ENCODE measurements around the gene GAS5. TPM values are rescaled to one million over a fixed set of nuclear protein-coding genes. Genes with fewer than 3 reads are reported as not detected.

The GAS5 gene
- total RNA-seq, 2 experiments from 2014 or later, result 901 to 1,026 TPM

DNA sequence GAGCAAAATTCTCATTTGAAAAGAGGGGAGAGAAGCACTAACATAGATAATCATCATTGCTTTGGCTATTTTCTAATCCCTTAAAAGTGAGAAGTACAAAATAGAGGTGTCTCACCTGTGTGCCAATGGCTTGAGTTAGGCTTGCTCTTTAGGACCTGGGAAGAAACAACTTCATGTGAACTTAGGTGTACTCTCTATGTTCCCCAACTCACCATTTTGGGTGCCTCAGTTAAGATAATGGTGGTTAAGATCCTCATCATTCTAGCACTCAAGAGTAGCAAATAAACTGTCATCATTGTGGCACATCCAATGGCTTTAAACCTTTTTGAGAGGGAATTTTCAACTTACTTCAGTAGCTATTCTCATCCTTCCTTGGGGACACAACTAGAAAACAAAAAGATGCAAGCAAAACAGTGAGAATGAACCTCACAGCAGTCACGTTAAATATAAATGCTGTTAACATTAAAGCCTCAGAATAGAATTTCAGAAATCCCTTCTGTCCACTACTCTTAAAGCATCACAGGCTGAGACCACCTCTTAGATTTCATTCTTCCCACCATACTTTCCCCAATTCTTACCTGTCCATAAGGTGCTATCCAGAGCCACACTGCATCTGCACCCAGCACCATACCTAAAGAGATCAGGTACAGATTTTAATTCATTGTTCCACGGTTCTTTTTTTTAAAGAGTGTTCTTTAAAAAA is 1.2 kb downstream of the GAS5 start:
- Histone ChIP-seq H3K79me2 (ENCODE audit: insufficient read depth, low read depth, low read length) (peaks cover 71% of the 10 kb centered on the region), H3K27ac (ENCODE audit: low read depth, low read length, poor library complexity, severe bottlenecking) (peak overlapping the region; percentile 91), H3K9me3 (ENCODE audit: low read length) (no peaks in the 10 kb centered on the region), H3K36me3 (ENCODE audit: insufficient read depth, low read length) (peaks cover 71% of the 10 kb centered on the region), H3K9me2 (ENCODE audit: insufficient read depth, low read length) (no peaks in the 10 kb centered on the region), H2AFZ (ENCODE audit: low read length) (no peak overlapping the region), H4K20me1 (ENCODE audit: insufficient read depth, low read length) (peaks cover 41% of the 10 kb centered on the region), H3K4me3 (ENCODE audit: low read depth, low read length, poor library complexity, severe bottlenecking) (peak overlapping the region; percentile 98), H3K4me1 (ENCODE audit: insufficient read depth, low read length, poor library complexity, severe bottlenecking) (peaks cover 64% of the 10 kb centered on the region), H3K4me2 (ENCODE audit: low read length) (peak overlapping the region; percentile 93)
- intact Hi-C loops (cut with micrococcal nuclease; ENCODE audit: unreplicated experiment), result loop anchor here (5.0 kb wide), 5 partner anchors 291 to 1334 kb away; partner anchors contain the start of genes PRDX6, RABGAP1L and SUCO
- BruUV-seq (replicated peaks), result no TSS peak
- CTCF ChIA-PET (ENCODE audit: unreplicated experiment), result interaction anchor here (0.6 kb wide), 1 partner anchor 516 kb away, joined by 3 read pairs; no protein-coding TSS in a partner anchor
- POLR2A ChIA-PET, result interaction anchor here (0.6 to 1.5 kb wide), 2 partner anchors 203 to 449 kb away, joined by 4 to 6 read pairs; no protein-coding TSS in a partner anchor
- no peak for TF ChIP-seq EZH2phosphoT487 (IDR thresholded peaks at IDR 0.05; ENCODE audit: borderline replicate concordance, low read depth, low read length)
- TF ChIP-seq, protein P1, sequence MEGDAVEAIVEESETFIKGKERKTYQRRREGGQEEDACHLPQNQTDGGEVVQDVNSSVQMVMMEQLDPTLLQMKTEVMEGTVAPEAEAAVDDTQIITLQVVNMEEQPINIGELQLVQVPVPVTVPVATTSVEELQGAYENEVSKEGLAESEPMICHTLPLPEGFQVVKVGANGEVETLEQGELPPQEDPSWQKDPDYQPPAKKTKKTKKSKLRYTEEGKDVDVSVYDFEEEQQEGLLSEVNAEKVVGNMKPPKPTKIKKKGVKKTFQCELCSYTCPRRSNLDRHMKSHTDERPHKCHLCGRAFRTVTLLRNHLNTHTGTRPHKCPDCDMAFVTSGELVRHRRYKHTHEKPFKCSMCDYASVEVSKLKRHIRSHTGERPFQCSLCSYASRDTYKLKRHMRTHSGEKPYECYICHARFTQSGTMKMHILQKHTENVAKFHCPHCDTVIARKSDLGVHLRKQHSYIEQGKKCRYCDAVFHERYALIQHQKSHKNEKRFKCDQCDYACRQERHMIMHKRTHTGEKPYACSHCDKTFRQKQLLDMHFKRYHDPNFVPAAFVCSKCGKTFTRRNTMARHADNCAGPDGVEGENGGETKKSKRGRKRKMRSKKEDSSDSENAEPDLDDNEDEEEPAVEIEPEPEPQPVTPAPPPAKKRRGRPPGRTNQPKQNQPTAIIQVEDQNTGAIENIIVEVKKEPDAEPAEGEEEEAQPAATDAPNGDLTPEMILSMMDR (conservative IDR thresholded peaks at IDR 0.05; ENCODE audit: low read length), result no peak
- DNase-seq (ENCODE audit: low spot score), result peak; percentile 29

DNA sequence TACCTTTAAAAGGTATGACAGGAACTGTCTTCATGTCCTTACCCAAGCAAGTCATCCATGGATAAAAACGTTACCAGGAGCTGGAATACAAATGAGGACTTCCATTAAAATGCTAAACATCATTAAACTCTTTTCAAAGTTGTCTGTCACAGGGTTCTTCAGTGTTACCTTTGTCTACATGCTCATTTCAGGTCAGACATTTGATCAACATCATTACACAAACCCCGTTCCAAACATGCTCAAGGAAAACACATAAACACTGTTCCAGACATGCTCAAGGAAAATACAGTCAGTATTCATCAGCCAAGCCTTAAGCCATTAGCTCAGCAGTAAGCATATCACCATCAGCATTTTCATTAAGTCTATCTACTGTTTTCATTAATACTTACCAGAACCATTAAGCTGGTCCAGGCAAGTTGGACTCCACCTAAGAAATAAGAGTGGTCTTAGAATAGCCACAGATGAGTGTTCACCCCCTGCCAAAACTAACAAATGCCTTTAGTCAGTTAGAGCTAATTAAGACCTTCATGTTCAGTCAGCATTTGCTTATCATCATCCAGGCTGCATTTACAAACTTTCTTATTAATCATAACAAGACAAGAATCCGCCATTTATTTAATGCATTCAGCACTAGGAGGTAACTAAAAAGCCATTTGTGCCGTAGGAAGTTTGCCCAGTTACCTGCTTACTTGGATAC is 2.2 kb downstream of the GAS5 start:
- H3K36me3 ChIP-seq (ENCODE audit: insufficient read depth, low read length), result peaks cover 68% of the 10 kb centered on the region
- POLR2A ChIA-PET, result interaction anchor here (0.7 to 1.5 kb wide), 10 partner anchors 13 to 1234 kb away, joined by 3 to 6 read pairs (median 4); partner anchors contain the start of gene DARS2
- no peak for TF ChIP-seq EZH2phosphoT487 (IDR thresholded peaks at IDR 0.05; ENCODE audit: borderline replicate concordance, low read depth, low read length)
- TF ChIP-seq, protein P1 (conservative IDR thresholded peaks at IDR 0.05; ENCODE audit: low read length), result no peak

More for the DNA sequence above, 2.2 kb downstream of the GAS5 start:
- DNase-seq (ENCODE audit: low spot score), result peak; percentile 33
- intact Hi-C loops (cut with micrococcal nuclease; ENCODE audit: unreplicated experiment), result loop anchor here (5.0 kb wide), 5 partner anchors 292 to 1333 kb away; partner anchors contain the start of genes PRDX6, RABGAP1L and SUCO
- H3K4me3 ChIP-seq (ENCODE audit: low read depth, low read length, poor library complexity, severe bottlenecking), result peak overlapping the region; percentile 98
- H2AFZ ChIP-seq (ENCODE audit: low read length), result no peak overlapping the region
- peak overlapping the region; percentile 91 for H3K27ac ChIP-seq (ENCODE audit: low read depth, low read length, poor library complexity, severe bottlenecking)
- H4K20me1 ChIP-seq (ENCODE audit: insufficient read depth, low read length), result peaks cover 41% of the 10 kb centered on the region
- H3K79me2 ChIP-seq (ENCODE audit: insufficient read depth, low read depth, low read length), result peaks cover 61% of the 10 kb centered on the region
- no peaks in the 10 kb centered on the region for H3K9me2 ChIP-seq (ENCODE audit: insufficient read depth, low read length)
- H3K9me3 ChIP-seq (ENCODE audit: low read length), result no peaks in the 10 kb centered on the region
- CTCF ChIA-PET (ENCODE audit: unreplicated experiment), result interaction anchor here (0.6 kb wide), 1 partner anchor 515 kb away, joined by 3 read pairs; no protein-coding TSS in a partner anchor
- H3K4me1 ChIP-seq (ENCODE audit: insufficient read depth, low read length, poor library complexity, severe bottlenecking), result peaks cover 55% of the 10 kb centered on the region
- no TSS peak for BruUV-seq (replicated peaks)
- peak overlapping the region; percentile 93 for H3K4me2 ChIP-seq (ENCODE audit: low read length)
